Nephron progenitor cell (in vitro differentiated cells): ENCODE data around the gene PDIA3.

Experiments
- DNase-seq: peaks from one replicate; pipeline ENCODE4 v3.0.0; 2021
- H3K27ac Mint-ChIP-seq: 2 replicates; pipeline ENCODE4 v1.8.0; 2021; ENCODE audit warnings: mild to moderate bottlenecking, moderate library complexity, mixed read lengths
- H3K27me3 Mint-ChIP-seq: 2 replicates; pipeline ENCODE4 v1.8.0; 2021; ENCODE audit warnings: mild to moderate bottlenecking, low read depth, mixed read lengths; ENCODE audit not compliant: poor library complexity
- H3K36me3 Mint-ChIP-seq: 2 replicates; pipeline ENCODE4 v1.8.0; 2021; ENCODE audit warnings: low read depth, mixed read lengths
- H3K4me1 Mint-ChIP-seq: 2 replicates; pipeline ENCODE4 v1.8.0; 2021; ENCODE audit warnings: mixed read lengths
- H3K4me3 Mint-ChIP-seq: 2 replicates; pipeline ENCODE4 v1.8.0; 2021; ENCODE audit warnings: mild to moderate bottlenecking, moderate library complexity, mixed read lengths
- H3K9me3 Mint-ChIP-seq: 2 replicates; pipeline ENCODE4 v1.8.0; 2021; ENCODE audit warnings: mild to moderate bottlenecking, moderate library complexity, mixed read lengths
- CTCF ChIP-seq: fragments of 200-600 bp; sonication (generic); IDR thresholded peaks from 2 replicates; pipeline ENCODE4 v1.5.0; 2021; ENCODE audit warnings: antibody characterized with exemption

The PDIA3 gene

GRCh38 chr15:43795197-43795596 lies 49.0 kb downstream of the PDIA3 start:
- Mint-ChIP-seq H3K36me3 (peaks cover 55% of the 10 kb centered on the region), H3K9me3 (peaks cover 5% of the 10 kb centered on the region), H3K4me1 (peaks cover 73% of the 10 kb centered on the region), H3K27me3 (no peaks in the 10 kb centered on the region), H3K4me3 (no peak overlapping the region), H3K27ac (peak overlapping the region; percentile 71)
- DNase-seq, result no peak
- TF ChIP-seq CTCF, result no peak

- H3K27ac Mint-ChIP-seq, result peak overlapping the region; percentile 50
- no peaks in the 10 kb centered on the region for H3K27me3 Mint-ChIP-seq
- no peak overlapping the region for H3K4me3 Mint-ChIP-seq
- no peak for TF ChIP-seq CTCF
- H3K36me3 Mint-ChIP-seq, result peaks cover 60% of the 10 kb centered on the region
- peaks cover 81% of the 10 kb centered on the region for H3K4me1 Mint-ChIP-seq
- peaks cover 5% of the 10 kb centered on the region for H3K9me3 Mint-ChIP-seq
- DNase-seq, result no peak
These were observed 49.8 kb downstream of the PDIA3 start for GRCh38 chr15:43795997-43796396.

GRCh38 chr15:43796566-43796965 lies 50.3 kb downstream of the PDIA3 start:
- Mint-ChIP-seq H3K4me3 (no peak overlapping the region), H3K36me3 (peaks cover 65% of the 10 kb centered on the region)

GRCh38 chr15:43799209-43799944 lies 53.1 kb downstream of the PDIA3 start:
- Mint-ChIP-seq H3K27ac (peak overlapping the region; percentile 99), H3K27me3 (no peaks in the 10 kb centered on the region), H3K36me3 (peaks cover 65% of the 10 kb centered on the region), H3K4me1 (peaks cover 68% of the 10 kb centered on the region), H3K4me3 (peak overlapping the region; percentile 48), H3K9me3 (no peaks in the 10 kb centered on the region)
- no peak for DNase-seq
- TF ChIP-seq CTCF, result no peak

More at GRCh38 chr15:43796566-43796965, 50.3 kb downstream of the PDIA3 start:
- H3K9me3 Mint-ChIP-seq, result peaks cover 1% of the 10 kb centered on the region
- peak overlapping the region; percentile 50 for H3K27ac Mint-ChIP-seq
- no peak for TF ChIP-seq CTCF
- peaks cover 84% of the 10 kb centered on the region for H3K4me1 Mint-ChIP-seq
- DNase-seq, result no peak
- H3K27me3 Mint-ChIP-seq, result no peaks in the 10 kb centered on the region

- peak within 1 kb of the TSS; percentile 99 for H3K27ac Mint-ChIP-seq
- H3K27me3 Mint-ChIP-seq, result no peaks in the 10 kb centered on the region
- no peaks in the 10 kb centered on the region for H3K9me3 Mint-ChIP-seq
- TF ChIP-seq CTCF, result no peak
- H3K36me3 Mint-ChIP-seq, result peaks cover 65% of the 10 kb centered on the region
- peaks cover 63% of the 10 kb centered on the region for H3K4me1 Mint-ChIP-seq
- peak within 1 kb of the TSS; percentile 99 for H3K4me3 Mint-ChIP-seq
- no peak for DNase-seq
These were observed 53.7 kb downstream of the PDIA3 start, which contains the start of gene SERINC4 for GRCh38 chr15:43799945-43800285. SERINC4 (minus strand) TSS chr15:43800220; CDS start chr15:43799986, 234 bp downstream.
